Left ventricle myocardium superior (tissue), 1 donor: ENCODE measurements around the gene TNRC6A. TPM values are rescaled to one million over a fixed set of nuclear protein-coding genes. Genes with fewer than 3 reads are reported as not detected.
"Not testable (repeated sequence)": the region's sequence is repeated elsewhere in the genome, so short reads cannot be mapped to it uniquely, and the experiment has no call there.

Experiments used
- ATAC-seq: fragments of 200-7000 bp; cut with Tn5 transposase; one replicate; pipeline ENCODE4 v1.9.1; 2020; ENCODE audit warnings: mild to moderate bottlenecking, moderate library complexity
- DNase-seq: peaks from one replicate; pipeline ENCODE4 v3.0.0-alpha.2; 2020
- intact Hi-C: fragments of 100-400 bp; cut with micrococcal nuclease; formaldehyde crosslinking; loops from one replicate; pipeline ENCODE4 v1.11.0; 2022
- total RNA-seq: library from RNA; stranded (reverse); fragmentation: NEBNext Ultra II Directional; extraction: Animal tissue kit (Norgen Biotek cat#: 25700); gene quantifications from one replicate; pipeline ENCODE4 v1.2.1, GENCODE V29; 2021
- donor health status: DM: no; HTN: yes; CAD: no; lungs with severe emphysema.

Gene TNRC6A
- total RNA-seq, 1 donor from 2014 or later, result 37.0 TPM

DNA sequence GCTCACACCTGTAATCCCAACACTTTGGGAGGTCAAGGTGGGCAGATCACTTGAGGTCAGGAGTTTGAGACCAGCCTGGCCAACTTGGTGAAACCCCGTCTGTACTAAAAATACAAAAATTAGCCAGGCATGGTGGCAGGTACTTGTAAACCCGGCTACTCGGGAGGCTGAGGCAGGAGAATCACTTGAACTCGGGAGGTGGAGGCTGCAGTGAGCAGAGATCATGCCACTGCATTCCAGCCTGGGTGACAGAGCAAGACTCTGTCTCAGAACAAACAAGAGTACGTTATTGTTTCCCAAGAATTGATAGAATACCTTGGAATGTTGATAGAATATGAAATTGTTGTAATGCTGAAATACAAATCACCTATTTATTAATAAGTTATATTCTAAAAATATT is 20.4 kb downstream of the TNRC6A start:
- intact Hi-C loops, DNase-seq: not testable (repeated sequence)

DNA sequence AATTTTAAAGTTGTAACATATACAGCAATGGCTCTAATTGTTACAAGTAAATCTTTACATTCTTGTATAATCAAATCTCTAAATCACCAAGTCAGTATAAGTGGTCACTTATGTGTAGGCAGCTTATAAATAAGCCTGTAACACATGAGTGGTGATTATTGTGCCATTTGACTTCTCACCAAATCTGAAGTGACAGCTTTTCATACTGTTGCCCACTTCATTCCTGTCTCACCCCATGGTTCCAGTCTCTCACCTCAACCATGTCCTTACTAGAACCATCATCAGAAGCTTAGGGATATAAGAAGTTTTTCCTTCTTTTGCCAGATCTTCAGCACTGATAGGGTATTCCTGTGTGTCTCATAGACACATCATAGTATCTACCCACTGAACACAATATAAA is 23.5 kb downstream of the TNRC6A start:
- peak; percentile 25 for ATAC-seq
- no peak for DNase-seq
- intact Hi-C loops, result no loop called here

More for the DNA sequence above, 20.4 kb downstream of the TNRC6A start:
- not testable (repeated sequence) for ATAC-seq

DNA sequence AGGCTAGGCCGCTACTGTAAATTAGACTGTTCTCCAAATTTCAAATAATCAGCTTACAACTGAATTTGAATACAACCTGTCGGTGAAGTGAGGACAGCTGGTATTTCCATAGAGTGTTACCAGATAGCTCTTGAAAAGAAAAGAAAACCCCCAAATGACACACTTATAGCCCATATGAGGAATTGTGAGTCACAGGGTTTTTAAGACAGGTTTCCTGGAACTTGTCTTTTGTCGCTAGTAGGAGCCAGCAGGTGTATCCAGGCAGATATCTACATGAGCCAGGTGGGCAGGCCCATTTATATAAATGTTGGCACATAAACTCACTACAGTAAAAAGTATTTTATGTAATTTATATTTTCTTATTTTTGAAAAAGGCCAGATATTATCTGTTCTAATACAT is 24.0 kb downstream of the TNRC6A start:
- intact Hi-C loops, result no loop called here

DNA sequence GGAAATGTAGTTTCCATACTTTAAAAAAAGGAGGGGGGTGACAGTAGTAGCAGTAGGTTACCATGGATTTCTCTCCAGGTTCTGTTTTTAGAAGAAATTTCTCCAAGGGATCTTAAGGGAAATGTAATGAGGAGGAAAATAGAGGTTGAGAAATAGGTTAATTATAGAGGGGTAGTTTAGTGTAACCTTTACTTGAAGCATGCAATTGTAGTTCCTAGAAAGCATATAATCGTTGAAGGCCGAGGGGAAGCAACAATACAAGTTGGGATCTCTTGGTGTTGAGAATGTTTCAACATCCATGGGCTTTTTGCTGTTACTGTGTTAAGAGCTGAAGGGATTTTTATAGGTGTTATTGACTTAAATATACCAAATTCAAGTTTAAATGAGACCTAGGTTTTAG is 25.1 kb downstream of the TNRC6A start:
- ATAC-seq (no peak), DNase-seq (no peak)
- intact Hi-C loops, result no loop called here

More for the DNA sequence above, 24.0 kb downstream of the TNRC6A start:
- DNase-seq (no peak), ATAC-seq (no peak)

DNA sequence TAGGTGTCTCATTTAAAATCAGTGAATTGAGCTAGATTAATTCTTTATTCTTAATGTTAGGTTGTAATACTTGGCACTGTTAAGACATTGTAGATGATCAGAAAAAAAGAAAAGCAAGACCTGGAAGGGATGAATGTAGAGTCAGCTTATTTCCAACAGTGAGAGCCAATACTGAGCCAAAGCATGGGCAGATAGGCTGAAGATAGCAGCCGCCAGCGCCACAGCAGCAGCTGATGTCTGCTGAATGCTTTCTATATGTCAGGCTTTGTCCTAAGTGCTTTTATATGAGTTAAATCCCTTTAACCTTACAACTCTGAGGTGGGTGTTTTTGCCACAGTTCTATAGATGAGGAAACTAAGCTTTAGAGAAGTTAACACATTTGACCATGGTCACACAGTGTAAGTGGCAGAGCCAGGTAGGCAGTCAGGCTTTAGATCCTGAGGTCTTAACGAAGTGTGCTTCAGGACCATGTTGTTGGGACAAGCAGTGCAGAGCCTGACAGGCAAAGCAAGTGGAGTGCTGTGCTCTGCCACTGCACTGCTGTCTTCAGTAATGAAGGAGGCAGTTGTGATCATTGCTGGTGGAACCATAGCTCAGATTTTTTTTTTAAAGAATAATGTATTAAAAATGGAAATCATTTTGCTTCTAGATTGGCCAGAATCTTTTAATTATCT is 25.9 kb downstream of the TNRC6A start:
- intact Hi-C loops, result no loop called here
- ATAC-seq (peak; percentile 45), DNase-seq (no peak)

DNA sequence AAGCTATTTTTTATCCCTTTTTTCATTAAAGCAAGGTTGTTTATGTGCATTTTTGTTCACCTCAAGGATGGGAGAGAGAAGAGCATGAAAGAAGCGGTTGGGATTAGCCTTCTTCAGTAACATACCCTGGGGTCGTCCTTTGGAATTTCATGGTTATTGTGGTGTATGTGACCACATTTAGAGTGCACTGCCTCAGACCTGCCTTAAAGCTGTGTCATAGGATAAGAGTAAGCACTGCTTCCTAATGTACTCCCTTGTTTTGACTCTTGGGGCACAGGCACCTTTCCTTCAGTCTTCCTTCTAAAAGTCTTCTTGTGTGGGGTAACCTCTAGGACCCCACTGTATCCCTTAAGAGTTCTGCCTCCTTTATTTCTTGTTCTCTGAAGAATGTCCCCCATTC is 28.9 kb downstream of the TNRC6A start:
- DNase-seq (no peak), ATAC-seq (no peak)
- intact Hi-C loops, result no loop called here

DNA sequence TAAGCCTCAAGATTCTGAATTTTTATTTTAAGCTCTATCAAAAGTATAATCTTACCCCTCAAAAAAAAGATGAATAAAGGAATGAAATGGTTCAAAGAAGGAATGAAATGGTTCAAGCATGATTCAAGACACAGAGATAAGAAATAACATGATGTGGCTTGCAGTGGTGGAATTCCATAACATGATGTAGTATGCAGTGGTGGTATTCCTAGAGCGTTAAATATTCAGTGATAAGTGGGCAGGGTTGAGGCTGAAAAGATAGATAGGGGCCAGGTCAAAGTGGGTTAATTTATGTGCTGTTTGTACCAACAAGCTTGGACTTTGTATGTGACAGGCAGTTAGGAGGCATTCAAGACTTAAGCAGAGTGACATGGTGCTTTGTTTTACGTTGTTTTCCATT is 29.6 kb downstream of the TNRC6A start:
- ATAC-seq, result no peak
- no peak for DNase-seq
- intact Hi-C loops, result no loop called here

DNA sequence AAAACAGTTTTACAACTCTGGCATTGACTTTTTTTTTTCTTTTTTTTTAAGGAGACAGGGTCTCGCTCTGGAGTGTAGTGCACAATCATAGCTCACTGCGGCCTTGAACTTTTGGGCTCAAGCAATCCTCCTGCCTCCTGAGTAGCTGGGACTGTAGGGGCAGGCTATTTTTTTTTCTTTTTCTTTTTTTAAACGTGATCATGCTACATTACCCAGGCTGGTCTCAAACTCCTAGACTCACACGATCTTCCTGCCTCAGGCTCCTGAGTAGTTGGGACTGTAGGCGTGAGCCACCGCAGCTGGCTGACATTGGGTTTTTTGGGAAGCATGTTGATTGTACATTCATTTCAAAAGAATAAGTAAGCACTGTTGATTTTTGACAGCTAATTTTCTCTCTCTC is 32.1 kb downstream of the TNRC6A start:
- intact Hi-C loops, result no loop called here
- no peak for DNase-seq

DNA sequence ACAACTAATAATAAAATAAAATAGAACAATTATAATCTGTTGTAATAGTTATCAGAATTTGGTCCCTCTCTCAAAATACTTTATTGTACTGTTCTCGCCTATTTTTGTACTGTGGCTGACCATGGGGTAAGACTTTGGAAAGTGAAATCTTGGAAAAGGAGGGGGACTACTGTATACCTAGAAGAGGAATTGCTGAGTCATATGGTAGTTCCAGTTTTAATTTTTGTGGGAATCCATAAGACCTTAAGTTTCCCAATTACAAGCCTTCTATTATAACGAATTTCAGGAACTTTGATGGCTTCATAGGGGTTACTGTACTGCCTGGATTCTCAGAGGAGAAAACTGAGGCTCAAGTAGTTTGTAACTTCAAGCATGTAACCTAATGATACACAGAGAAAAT is 35.5 kb downstream of the TNRC6A start:
- intact Hi-C loops, result no loop called here
- ATAC-seq, result no peak

More for the DNA sequence above, 32.1 kb downstream of the TNRC6A start:
- ATAC-seq, result peak; percentile 28

DNA sequence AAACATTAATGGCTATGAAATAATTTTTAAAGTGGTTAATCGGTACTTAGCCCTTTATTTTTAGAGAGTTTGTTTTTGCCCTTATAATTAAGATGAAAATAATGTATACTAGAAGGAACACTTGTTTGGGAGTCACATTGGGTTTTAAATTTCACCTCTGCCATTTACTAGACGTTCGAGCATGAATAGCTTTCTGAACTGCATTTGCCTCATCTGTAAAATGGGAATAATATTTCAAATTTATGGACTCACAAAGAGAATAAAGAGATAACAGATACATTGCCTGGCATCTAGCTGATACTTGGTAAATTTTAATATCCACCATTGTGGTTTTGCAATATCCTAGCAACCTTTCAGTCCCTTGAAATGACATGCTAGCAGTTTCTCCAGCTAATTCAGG is 36.6 kb downstream of the TNRC6A start:
- intact Hi-C loops, result no loop called here
- ATAC-seq (no peak), DNase-seq (no peak)

More for the DNA sequence above, 35.5 kb downstream of the TNRC6A start:
- DNase-seq, result no peak

DNA sequence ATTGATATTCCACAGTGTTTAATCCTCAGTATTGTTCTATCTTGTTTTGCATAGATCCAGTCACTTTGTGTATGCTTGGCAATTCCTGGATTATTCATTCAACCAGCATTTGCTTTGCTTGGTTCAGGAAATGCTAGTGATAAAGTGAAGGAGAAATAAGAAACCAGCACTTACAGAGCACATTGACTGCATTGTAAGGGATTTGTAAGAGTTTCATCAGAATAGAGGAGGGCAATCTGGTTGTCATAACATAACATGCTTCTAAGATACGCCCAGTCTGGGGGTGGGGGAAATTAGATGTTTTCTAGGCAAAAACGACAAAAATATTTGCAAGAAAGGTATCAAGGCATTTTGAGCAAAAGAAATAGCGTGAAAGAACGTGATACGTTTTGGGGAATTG is 40.4 kb downstream of the TNRC6A start:
- DNase-seq (no peak), ATAC-seq (no peak)
- intact Hi-C loops, result no loop called here

DNA sequence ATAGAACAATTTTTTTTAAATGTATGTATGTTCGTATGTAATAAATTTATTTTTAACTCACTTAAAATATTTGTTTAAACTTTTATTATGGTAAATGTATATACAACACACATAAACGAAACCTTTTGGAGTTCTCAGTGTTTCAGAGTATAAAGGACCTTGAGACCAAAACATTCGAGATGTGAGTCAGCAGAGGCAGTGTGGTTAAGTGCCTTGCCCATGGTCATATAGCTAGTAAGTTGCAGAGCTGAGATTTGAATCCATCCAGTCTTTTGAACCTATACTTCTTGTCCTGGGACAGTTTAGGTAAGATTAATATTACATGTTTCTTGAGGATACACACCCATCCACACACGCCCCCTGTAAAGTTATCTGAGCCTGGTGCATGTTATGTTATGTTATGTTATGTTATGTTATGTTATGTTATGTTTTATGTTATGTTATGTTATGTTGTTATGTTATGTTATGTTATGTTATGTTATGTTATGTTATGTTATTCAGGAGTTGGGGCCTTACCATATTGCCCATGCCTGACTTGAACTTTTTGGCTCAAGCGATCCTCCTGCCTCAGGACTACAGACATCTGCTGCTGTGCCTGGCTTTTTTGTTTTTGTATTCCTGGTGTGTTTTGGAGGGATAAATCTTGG is 41.8 kb downstream of the TNRC6A start:
- ATAC-seq (peak; percentile 14), DNase-seq (no peak)
- intact Hi-C loops, result no loop called here

DNA sequence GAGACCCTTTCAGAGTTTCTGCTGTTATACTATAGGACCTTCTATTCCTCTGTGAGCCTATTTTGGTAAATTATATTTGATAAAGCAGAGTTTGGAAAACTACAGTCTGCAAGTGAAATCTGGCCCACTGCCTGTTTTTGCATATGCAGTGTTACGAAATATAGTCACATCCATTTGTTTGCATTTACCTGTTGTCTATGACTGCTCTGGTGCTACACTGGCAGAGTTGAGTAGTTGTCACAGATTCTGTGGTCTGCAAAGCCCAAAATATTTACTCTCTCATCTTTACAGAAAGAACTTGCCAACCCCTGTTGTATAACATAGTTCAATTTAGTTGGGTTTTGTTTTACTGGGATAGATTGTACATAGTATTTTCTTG is 42.3 kb downstream of the TNRC6A start:
- DNase-seq (no peak), ATAC-seq (no peak)
- intact Hi-C loops, result no loop called here

DNA sequence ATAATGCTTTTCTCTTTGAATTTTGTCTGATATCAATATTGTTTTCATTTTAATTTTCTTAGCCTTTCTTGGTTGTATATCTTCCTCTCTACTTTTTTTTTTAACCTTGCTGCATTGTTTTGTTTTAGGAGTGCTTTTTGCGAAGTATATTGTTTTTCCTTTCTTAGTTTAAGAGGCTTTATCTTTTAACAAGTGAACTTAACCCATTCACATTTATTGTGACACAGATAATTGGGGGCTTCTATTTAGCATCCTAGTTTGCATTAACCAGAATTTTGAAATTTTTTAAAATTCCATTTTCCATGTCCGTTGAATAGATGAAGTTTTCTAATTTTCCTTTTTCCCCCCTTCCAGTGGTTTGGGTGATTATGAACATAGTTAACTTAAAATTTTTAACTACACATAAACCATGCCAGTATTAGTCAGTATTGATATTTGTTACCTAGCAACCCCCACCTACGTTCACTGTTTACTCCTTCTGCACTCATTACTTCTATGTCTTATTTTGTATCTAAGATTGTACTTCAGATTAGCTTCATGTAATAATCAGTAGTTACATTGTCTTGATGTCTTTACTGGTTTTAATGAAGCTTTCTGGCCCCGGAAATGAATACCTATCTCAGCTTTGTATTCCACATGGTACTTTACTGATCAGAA is 44.4 kb downstream of the TNRC6A start:
- ATAC-seq, result no peak
- DNase-seq, result no peak
- intact Hi-C loops, result no loop called here

DNA sequence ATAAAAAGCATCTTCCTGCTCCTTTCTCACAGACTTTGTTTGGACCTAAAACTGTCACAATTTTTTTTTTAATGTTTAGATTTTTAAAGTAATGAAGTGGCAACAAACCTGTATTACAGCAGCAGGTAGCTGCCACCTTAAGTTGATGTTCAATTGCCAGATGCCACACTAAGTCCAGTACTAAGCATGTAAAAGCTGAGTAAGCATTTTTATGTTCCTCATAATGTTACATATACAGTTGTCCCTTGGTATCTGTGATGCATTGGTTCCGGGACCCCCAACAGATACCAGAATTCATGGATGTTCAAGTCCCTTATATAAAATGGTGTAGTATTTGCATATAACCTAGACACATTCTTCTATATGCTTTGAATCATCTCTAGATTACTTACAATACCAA is 45.1 kb downstream of the TNRC6A start:
- DNase-seq (no peak), ATAC-seq (no peak)
- intact Hi-C loops, result no loop called here

DNA sequence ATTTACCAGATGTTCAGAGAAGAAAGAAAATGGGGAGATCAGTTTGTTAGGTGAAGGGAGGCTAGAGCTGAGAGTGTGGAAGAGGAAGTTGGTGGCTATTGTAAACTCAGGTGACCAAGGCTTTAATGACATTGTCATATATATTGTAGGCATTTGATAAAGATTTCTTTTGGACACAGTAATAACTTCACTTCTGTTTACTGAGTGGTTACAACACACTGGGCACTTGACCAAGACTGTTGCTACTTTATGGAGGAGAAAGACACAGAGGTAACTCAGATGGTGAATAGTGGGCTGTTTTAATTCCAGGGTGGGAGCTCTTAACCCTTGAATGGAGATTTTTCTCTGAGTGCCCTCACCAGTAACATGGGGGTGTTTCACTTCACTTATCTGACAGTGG is 46.0 kb downstream of the TNRC6A start:
- intact Hi-C loops, result no loop called here
- DNase-seq (no peak), ATAC-seq (peak; percentile 40)

DNA sequence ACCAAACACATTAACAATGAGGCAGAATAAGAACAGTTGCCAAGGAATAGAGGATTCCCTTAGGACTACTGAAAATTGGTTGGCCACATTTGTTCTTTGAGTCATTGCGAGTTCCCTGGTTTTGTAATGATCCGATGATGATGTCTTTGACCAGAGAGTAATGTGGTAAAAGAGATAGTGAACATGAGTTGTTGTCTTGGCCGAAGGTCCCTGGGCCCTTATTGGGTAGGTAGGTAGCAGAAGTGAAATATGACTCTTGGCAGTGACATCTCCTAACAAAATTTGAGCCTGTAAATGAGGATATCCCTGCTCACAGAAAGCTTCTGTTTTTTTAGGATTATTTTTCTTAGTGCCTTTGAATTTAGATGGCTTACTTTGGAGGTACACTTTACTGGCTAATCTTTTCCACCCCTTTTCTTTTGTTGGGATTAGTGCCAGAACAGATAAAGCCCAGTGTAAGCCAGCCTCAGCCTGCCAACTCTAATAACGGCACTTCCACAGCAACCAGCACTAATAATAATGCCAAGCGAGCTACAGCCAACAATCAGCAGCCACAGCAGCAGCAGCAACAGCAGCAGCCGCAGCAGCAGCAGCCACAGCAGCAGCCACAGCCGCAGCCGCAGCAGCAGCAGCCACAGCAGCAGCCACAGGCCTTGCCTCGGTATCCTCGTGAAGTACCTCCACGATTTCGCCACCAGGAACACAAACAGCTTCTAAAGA is 47.2 kb downstream of the TNRC6A start:
- intact Hi-C loops, result no loop called here
- ATAC-seq (peak; percentile 84), DNase-seq (peak; percentile 67)

DNA sequence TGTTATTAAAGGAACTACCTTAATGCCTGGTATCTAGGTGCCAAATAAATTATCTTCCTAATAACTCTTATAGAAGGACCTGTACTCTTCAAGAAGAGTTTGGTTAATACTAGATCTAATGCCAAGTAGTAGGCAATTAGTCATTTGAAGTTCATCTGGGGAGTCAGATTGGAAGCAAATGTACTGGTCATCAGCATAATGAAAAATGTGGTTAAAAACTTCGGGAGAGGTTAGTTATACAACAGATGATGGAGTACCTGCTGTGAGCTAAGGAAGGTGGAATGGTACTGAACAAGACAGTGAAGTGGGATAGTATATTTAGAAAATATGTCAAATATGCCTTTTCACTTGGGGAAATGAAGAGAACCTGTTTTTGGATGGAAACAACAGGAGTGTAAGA is 49.2 kb downstream of the TNRC6A start:
- intact Hi-C loops, result no loop called here
- no peak for DNase-seq
- ATAC-seq, result no peak

DNA sequence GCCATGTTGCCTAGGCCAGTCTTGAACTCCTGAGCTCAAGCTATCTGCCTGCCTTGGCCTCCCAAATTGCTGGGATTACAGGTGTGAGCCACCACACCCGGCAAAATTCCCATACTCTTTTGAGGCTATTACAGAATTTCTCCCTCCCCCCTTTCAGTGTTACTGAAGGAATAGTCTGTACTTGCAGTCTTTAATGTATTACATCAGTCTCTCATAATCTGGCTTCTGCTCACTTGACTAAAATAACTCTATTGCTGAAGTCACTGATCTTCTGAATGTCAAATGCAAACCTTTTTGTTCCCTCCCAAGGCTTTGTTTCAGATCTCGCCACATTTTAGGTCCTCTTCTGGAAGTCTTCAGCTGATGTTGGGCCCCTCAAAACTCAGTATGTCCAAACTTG is 51.8 kb downstream of the TNRC6A start:
- DNase-seq (no peak), ATAC-seq (peak; percentile 59)
- intact Hi-C loops, result no loop called here

DNA sequence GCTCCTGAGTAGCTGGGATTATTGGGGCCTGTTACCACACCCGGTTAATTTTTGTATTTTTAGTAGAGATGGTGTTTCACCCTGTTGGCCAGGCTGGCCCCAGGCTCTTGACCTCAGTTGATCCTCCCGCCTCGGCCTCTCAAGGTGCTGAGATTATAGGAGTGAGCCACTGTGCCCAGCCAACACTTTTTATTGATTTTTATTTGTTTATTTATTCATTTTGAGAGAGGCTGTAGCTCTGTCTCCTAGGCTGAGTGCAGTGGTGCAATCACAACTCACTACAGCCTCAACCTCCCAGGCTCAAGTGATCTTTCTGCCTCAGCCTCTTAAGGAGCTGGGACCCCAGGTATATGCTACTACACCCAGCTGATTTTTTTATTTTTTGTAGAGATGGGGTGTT is 54.7 kb downstream of the TNRC6A start:
- DNase-seq (no peak), ATAC-seq (peak; percentile 8)
- intact Hi-C loops, result no loop called here
